ENCODE data around the gene CYTH3.

Gene CYTH3

GRCh38 chr7:6166443-6166891, 106.0 kb downstream of the CYTH3 start:
- in situ Hi-C loops (cut with HindIII; ENCODE audit: low pct_ligation_motif_present, low sequenced_read_pairs) = no loop called here
- TF ChIP-seq CTCF (IDR thresholded peaks at IDR 0.05; ENCODE audit: low read depth, low read length, missing control alignments) = no peak
- H3K36me3 ChIP-seq (replicated peaks) = peaks cover 29% of the 10 kb centered on the region
- no peak overlapping the region for H3K4me3 ChIP-seq (ENCODE audit: low read depth, low read length)
- H3K27ac ChIP-seq = no peak overlapping the region
- H3K27me3 ChIP-seq (replicated peaks) = no peaks in the 10 kb centered on the region
- DNase-seq = no peak

GRCh38 chr7:6165521-6166320, 106.7 kb downstream of the CYTH3 start:
- Histone ChIP-seq H3K27ac (no peak overlapping the region), H3K36me3 (replicated peaks) (peaks cover 28% of the 10 kb centered on the region), H3K27me3 (replicated peaks) (no peaks in the 10 kb centered on the region), H3K4me3 (ENCODE audit: low read depth, low read length) (no peak overlapping the region)
- no peak for TF ChIP-seq CTCF (IDR thresholded peaks at IDR 0.05; ENCODE audit: low read depth, low read length, missing control alignments)
- DNase-seq = peak; percentile 51
- in situ Hi-C loops (cut with HindIII; ENCODE audit: low pct_ligation_motif_present, low sequenced_read_pairs) = no loop called here

- H3K36me3 ChIP-seq (replicated peaks) = peaks cover 24% of the 10 kb centered on the region
- in situ Hi-C loops (cut with HindIII; ENCODE audit: low pct_ligation_motif_present, low sequenced_read_pairs) = no loop called here
- DNase-seq = no peak
- no peaks in the 10 kb centered on the region for H3K27me3 ChIP-seq (replicated peaks)
- no peak for TF ChIP-seq CTCF (IDR thresholded peaks at IDR 0.05; ENCODE audit: low read depth, low read length, missing control alignments)
- H3K27ac ChIP-seq = no peak overlapping the region
- no peak overlapping the region for H3K4me3 ChIP-seq (ENCODE audit: low read depth, low read length)
These were observed 107.3 kb downstream of the CYTH3 start for GRCh38 chr7:6165075-6165474.

GRCh38 chr7:6164491-6164890, 107.9 kb downstream of the CYTH3 start:
- no peaks in the 10 kb centered on the region for H3K27me3 ChIP-seq (replicated peaks)
- no peak overlapping the region for H3K4me3 ChIP-seq (ENCODE audit: low read depth, low read length)
- H3K36me3 ChIP-seq (replicated peaks) = peaks cover 27% of the 10 kb centered on the region
- peak; percentile 73 for TF ChIP-seq CTCF (IDR thresholded peaks at IDR 0.05; ENCODE audit: low read depth, low read length, missing control alignments)
- in situ Hi-C loops (cut with HindIII; ENCODE audit: low pct_ligation_motif_present, low sequenced_read_pairs) = no loop called here
- H3K27ac ChIP-seq = no peak overlapping the region
- DNase-seq = peak; percentile 65

- Histone ChIP-seq H3K27me3 (replicated peaks) (no peaks in the 10 kb centered on the region), H3K4me3 (ENCODE audit: low read depth, low read length) (no peak overlapping the region), H3K36me3 (replicated peaks) (peaks cover 27% of the 10 kb centered on the region), H3K27ac (no peak overlapping the region)
- no peak for DNase-seq
- TF ChIP-seq CTCF (IDR thresholded peaks at IDR 0.05; ENCODE audit: low read depth, low read length, missing control alignments) = no peak
- in situ Hi-C loops (cut with HindIII; ENCODE audit: low pct_ligation_motif_present, low sequenced_read_pairs) = no loop called here
These were observed 108.4 kb downstream of the CYTH3 start for GRCh38 chr7:6164010-6164409.

- H3K36me3 ChIP-seq (replicated peaks) = peaks cover 30% of the 10 kb centered on the region
- H3K27ac ChIP-seq = no peak overlapping the region
- in situ Hi-C loops (cut with HindIII; ENCODE audit: low pct_ligation_motif_present, low sequenced_read_pairs) = no loop called here
- no peak for TF ChIP-seq CTCF (IDR thresholded peaks at IDR 0.05; ENCODE audit: low read depth, low read length, missing control alignments)
- no peaks in the 10 kb centered on the region for H3K27me3 ChIP-seq (replicated peaks)
- H3K4me3 ChIP-seq (ENCODE audit: low read depth, low read length) = no peak overlapping the region
- DNase-seq = no peak
These were observed 109.0 kb downstream of the CYTH3 start for GRCh38 chr7:6163402-6163801.

Data from brain microvascular endothelial cell (primary cell).